ENCODE results near the gene TIMP3.

Gene TIMP3

GRCh38 chr22:32803738-32804435, 2.4 kb downstream of the TIMP3 start:
- TF ChIP-seq CTCF (conservative IDR thresholded peaks at IDR 0.05) = no peak
- H3K27ac ChIP-seq = no peak overlapping the region

- H3K27ac ChIP-seq = no peak overlapping the region
- TF ChIP-seq CTCF (conservative IDR thresholded peaks at IDR 0.05) = no peak
Measured at GRCh38 chr22:32804531-32805360, 3.2 kb downstream of the TIMP3 start.

- no peak overlapping the region for H3K27ac ChIP-seq
- TF ChIP-seq CTCF (conservative IDR thresholded peaks at IDR 0.05) = no peak
Measured at GRCh38 chr22:32805361-32805881, 3.9 kb downstream of the TIMP3 start.

GRCh38 chr22:32806296-32806695, 4.8 kb downstream of the TIMP3 start:
- H3K27ac ChIP-seq = no peak overlapping the region
- no peak for TF ChIP-seq CTCF (conservative IDR thresholded peaks at IDR 0.05)

GRCh38 chr22:32808038-32808445, 6.5 kb downstream of the TIMP3 start:
- no peak overlapping the region for H3K27ac ChIP-seq
- TF ChIP-seq CTCF (conservative IDR thresholded peaks at IDR 0.05) = no peak

GRCh38 chr22:32809786-32810554, 8.5 kb downstream of the TIMP3 start:
- no peak for TF ChIP-seq CTCF (conservative IDR thresholded peaks at IDR 0.05)
- no peak overlapping the region for H3K27ac ChIP-seq

Measured in VCaP (cell line).